Measurements from ENCODE around the gene GPATCH1.
A peak's percentile ranks its signal among the peaks of the same experiment; 100 is the strongest.

The GPATCH1 gene

GRCh38 chr19:33048806-33049676, 31.9 kb upstream of the GPATCH1 start (continued):
- TF ChIP-seq ZBTB21 (tag by site-specific recombination; IDR thresholded peaks at IDR 0.05), result no peak
- TF ChIP-seq ZNF785 (tag by site-specific recombination; IDR thresholded peaks at IDR 0.05), result no peak
- TF ChIP-seq ZNF266 (tag by site-specific recombination; IDR thresholded peaks at IDR 0.05; ENCODE audit: low read depth), result no peak
- peak; percentile 62 for TF ChIP-seq ZBTB8A (tag by site-specific recombination; IDR thresholded peaks at IDR 0.05)
- TF ChIP-seq IKZF3 (tag by site-specific recombination; IDR thresholded peaks at IDR 0.05), result peak; percentile 54; the same call in 1 of the 2 replicates
- TF ChIP-seq SCRT1 (tag by site-specific recombination; IDR thresholded peaks at IDR 0.05; ENCODE audit: borderline replicate concordance), result peak; percentile 31; the same call in 1 of the 2 replicates
- TF ChIP-seq ZEB2 (tag by site-specific recombination; IDR thresholded peaks at IDR 0.05), result 0 out of 2 replicates have a peak, but pooled peaks have one; percentile 10
- no peak for TF ChIP-seq TRIM28 (IDR thresholded peaks at IDR 0.05; ENCODE audit: borderline replicate concordance, low read length)
- TF ChIP-seq ZNF692 (tag by site-specific recombination; IDR thresholded peaks at IDR 0.05), result 0 out of 2 replicates have a peak, but pooled peaks have one; percentile 44
- TF ChIP-seq ZFP69B (tag by site-specific recombination; IDR thresholded peaks at IDR 0.05), result peak; percentile 13; the same call in 1 of the 2 replicates
- TF ChIP-seq KLF1 (tag by site-specific recombination; IDR thresholded peaks at IDR 0.05), result peak; percentile 82
- peak; percentile 76; the same call in 1 of the 2 replicates for TF ChIP-seq ZXDB (tag by site-specific recombination; IDR thresholded peaks at IDR 0.05)
- no peak for TF ChIP-seq ZNF391 (tag by site-specific recombination; IDR thresholded peaks at IDR 0.05; ENCODE audit: borderline replicate concordance, low read depth)
- peak; percentile 92 for TF ChIP-seq ZNF362 (tag by site-specific recombination; IDR thresholded peaks at IDR 0.05)
- TF ChIP-seq ZNF664 (tag by site-specific recombination; IDR thresholded peaks at IDR 0.05), result 0 out of 2 replicates have a peak, but pooled peaks have one; percentile 2
- no peak for TF ChIP-seq TCF7L2 (IDR thresholded peaks at IDR 0.05; ENCODE audit: borderline replicate concordance, low read depth, low read length)
- no peak for TF ChIP-seq ZNF341 (tag by site-specific recombination; IDR thresholded peaks at IDR 0.05; ENCODE audit: low read depth)
- TF ChIP-seq PATZ1 (tag by site-specific recombination; IDR thresholded peaks at IDR 0.05), result no peak
- no peak for TF ChIP-seq ZNF302 (tag by site-specific recombination; IDR thresholded peaks at IDR 0.05; ENCODE audit: low read depth)
- TF ChIP-seq GLIS1 (tag by site-specific recombination; IDR thresholded peaks at IDR 0.05), result peak; percentile 50
- TF ChIP-seq ZBTB11 (tag by site-specific recombination; conservative IDR thresholded peaks at IDR 0.05; ENCODE audit: low read depth), result 0 out of 2 replicates have a peak, but pooled peaks have one; percentile 1
- 0 out of 2 replicates have a peak, but pooled peaks have one; percentile 26 for TF ChIP-seq ZSCAN30 (tag by site-specific recombination; IDR thresholded peaks at IDR 0.05)
- peak; percentile 96 for TF ChIP-seq ZNF449 (tag by site-specific recombination; IDR thresholded peaks at IDR 0.05)
- peak; percentile 63 for TF ChIP-seq PRDM10 (tag by site-specific recombination; IDR thresholded peaks at IDR 0.05)
